ENCODE data around the gene CYRIA.

DNA sequence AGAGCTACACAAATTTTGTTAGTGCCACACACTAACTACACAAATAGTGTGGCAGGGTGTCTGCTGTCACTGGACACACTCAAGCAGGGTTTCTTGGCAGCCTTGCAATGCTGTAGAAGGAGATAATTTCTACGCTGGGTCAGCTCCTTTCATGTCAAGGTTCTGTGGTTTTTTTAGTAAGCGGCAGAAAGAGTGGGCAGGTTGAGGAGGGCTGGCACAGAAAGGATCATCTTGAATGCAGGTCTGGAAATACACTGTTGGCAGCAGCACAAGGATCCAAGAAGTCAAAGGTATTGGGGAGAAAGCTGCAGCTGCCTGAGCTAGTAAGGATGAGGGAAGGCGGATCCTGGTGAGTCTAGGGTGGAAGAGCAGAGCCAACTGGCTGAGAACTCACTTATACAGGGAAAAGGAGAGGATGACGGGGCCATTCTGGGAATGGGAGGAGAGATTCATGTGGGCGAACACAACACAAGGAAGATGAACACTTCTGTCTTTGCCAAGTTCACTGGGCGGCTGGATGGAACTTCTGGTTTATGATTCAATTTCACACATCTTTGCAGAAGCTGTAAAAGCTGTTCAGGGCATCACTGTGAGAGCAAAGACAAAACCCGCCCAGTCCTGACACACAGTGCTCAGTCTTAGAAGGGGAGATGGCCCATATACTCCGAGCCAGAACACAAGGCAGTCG is 16.9 kb upstream of the CYRIA start:
- no peak for TF ChIP-seq EZH2phosphoT487 (IDR thresholded peaks at IDR 0.05; ENCODE audit: low read depth)
- TF ChIP-seq, protein P1, sequence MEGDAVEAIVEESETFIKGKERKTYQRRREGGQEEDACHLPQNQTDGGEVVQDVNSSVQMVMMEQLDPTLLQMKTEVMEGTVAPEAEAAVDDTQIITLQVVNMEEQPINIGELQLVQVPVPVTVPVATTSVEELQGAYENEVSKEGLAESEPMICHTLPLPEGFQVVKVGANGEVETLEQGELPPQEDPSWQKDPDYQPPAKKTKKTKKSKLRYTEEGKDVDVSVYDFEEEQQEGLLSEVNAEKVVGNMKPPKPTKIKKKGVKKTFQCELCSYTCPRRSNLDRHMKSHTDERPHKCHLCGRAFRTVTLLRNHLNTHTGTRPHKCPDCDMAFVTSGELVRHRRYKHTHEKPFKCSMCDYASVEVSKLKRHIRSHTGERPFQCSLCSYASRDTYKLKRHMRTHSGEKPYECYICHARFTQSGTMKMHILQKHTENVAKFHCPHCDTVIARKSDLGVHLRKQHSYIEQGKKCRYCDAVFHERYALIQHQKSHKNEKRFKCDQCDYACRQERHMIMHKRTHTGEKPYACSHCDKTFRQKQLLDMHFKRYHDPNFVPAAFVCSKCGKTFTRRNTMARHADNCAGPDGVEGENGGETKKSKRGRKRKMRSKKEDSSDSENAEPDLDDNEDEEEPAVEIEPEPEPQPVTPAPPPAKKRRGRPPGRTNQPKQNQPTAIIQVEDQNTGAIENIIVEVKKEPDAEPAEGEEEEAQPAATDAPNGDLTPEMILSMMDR (IDR thresholded peaks at IDR 0.05; ENCODE audit: low read depth, low read length) = no peak

All from OCI-LY3 (cell line).